HepG2 (cell line): ENCODE results near the gene CUL9. TPM values are rescaled to one million over a fixed set of nuclear protein-coding genes. Genes with fewer than 3 reads are reported as not detected.

Experiments used
- FOXO4 ChIP-seq: sonication (generic); formaldehyde crosslinking; conservative IDR thresholded peaks from 2 replicates; pipeline ENCODE4 v1.8.1; 2023; ENCODE audit warnings: missing genetic modification reagents
- GATAD2A ChIP-seq: IDR thresholded peaks from 2 replicates; pipeline ENCODE4 v1.6.1; 2016
- MAF1 ChIP-seq: sonication (generic); formaldehyde crosslinking; IDR thresholded peaks from 2 replicates; pipeline ENCODE4 v1.5.0; 2020; ENCODE audit warnings: missing genetic modification reagents, borderline replicate concordance
- MYC ChIP-seq: sonication (generic); formaldehyde crosslinking; IDR thresholded peaks from 2 replicates; pipeline ENCODE4 v1.9.0; 2021; ENCODE audit warnings: missing genetic modification reagents, borderline replicate concordance
- NCOA2 ChIP-seq: sonication (generic); formaldehyde crosslinking; IDR thresholded peaks from 2 replicates; pipeline ENCODE4 v1.8.0; 2022; ENCODE audit warnings: inconsistent platforms
- SALL1 ChIP-seq: sonication (generic); formaldehyde crosslinking; IDR thresholded peaks from 2 replicates; pipeline ENCODE4 v1.8.0; 2022; ENCODE audit warnings: mild to moderate bottlenecking, missing genetic modification reagents
- ZKSCAN1 ChIP-seq: fragments of 150-350 bp; IDR thresholded peaks from 2 replicates; pipeline ENCODE4 v1.6.1; 2014; ENCODE audit warnings: low read length
- ZNF280B ChIP-seq: sonication (generic); formaldehyde crosslinking; IDR thresholded peaks from 2 replicates; pipeline ENCODE4 v1.5.0; 2020; ENCODE audit warnings: missing genetic modification reagents, mild to moderate bottlenecking, borderline replicate concordance
- ZNF3 ChIP-seq: IDR thresholded peaks from 2 replicates; pipeline ENCODE4 v1.7.0; 2017; ENCODE audit warnings: inconsistent platforms
- ZNF451 ChIP-seq: sonication (generic); formaldehyde crosslinking; IDR thresholded peaks from 2 replicates; pipeline ENCODE4 v1.5.0; 2020; ENCODE audit warnings: mild to moderate bottlenecking, missing genetic modification reagents
- ZNF598 ChIP-seq: sonication (generic); formaldehyde crosslinking; IDR thresholded peaks from 2 replicates; pipeline ENCODE4 v1.5.1; 2020; ENCODE audit warnings: mild to moderate bottlenecking, missing genetic modification reagents, borderline replicate concordance
- ZNF619 ChIP-seq: sonication (generic); formaldehyde crosslinking; IDR thresholded peaks from 2 replicates; pipeline ENCODE4 v1.4.0; 2020; ENCODE audit warnings: mild to moderate bottlenecking, missing genetic modification reagents
- ZNF7 ChIP-seq: IDR thresholded peaks from 2 replicates; pipeline ENCODE4 v1.6.1; 2016; ENCODE audit warnings: missing biosample characterization, missing genetic modification reagents
- polyA plus RNA-seq, 8 experiments: library from polyadenylated mRNA; depleted of rRNA in 3 of 8; stranded (reverse) in 7 of 8; unstranded in 1 of 8; fragments of >200 nt; fragmentation: Illumina TruSeq in 4 of 8; extraction: Trizol in 4 of 8; gene quantifications; 2 replicates each; pipeline versions ENCODE4 v1.2.1 to v1.2.3, GENCODE V29; 2011 to 2016; ENCODE audit warnings: low read depth in 4 of 8, missing spikeins in 1 of 8, mixed read lengths in 1 of 8; ENCODE audit not compliant: insufficient read depth in 1 of 8
- total RNA-seq, 5 experiments: library from RNA; depleted of rRNA; stranded (reverse); fragments of >200 nt; fragmentation: Illumina TruSeq; extraction: Trizol; gene quantifications; 2 replicates each; pipeline ENCODE4 v1.2.3, GENCODE V29; 2016; ENCODE audit warnings: low read depth in 1 of 5
- TF ChIP-seq, protein P1 (sequence below): sonication (generic); formaldehyde crosslinking; IDR thresholded peaks from 2 replicates; pipeline ENCODE4 v1.8.0; 2022; ENCODE audit warnings: low read depth, missing genetic modification reagents
- TF ChIP-seq, protein P2 (sequence below): sonication (generic); formaldehyde crosslinking; IDR thresholded peaks from 2 replicates; pipeline ENCODE4 v1.8.0; 2022; ENCODE audit warnings: missing genetic modification reagents, mild to moderate bottlenecking, borderline replicate concordance
- TF ChIP-seq, protein P3 (sequence below): sonication (generic); formaldehyde crosslinking; IDR thresholded peaks from 2 replicates; pipeline ENCODE4 v1.4.0; 2020; ENCODE audit warnings: mild to moderate bottlenecking, missing genetic modification reagents
- TF ChIP-seq, protein P4 (sequence below): sonication (generic); formaldehyde crosslinking; IDR thresholded peaks from 2 replicates; pipeline ENCODE4 v1.8.1; 2022; ENCODE audit warnings: low read depth, mild to moderate bottlenecking, missing genetic modification reagents

The CUL9 gene
- total and polyA plus RNA-seq, 2 of the 13 experiments (the other 11 are each of a cell fraction or from before 2014, with no cell fraction given), result 11.4 to 13.7 TPM

DNA sequence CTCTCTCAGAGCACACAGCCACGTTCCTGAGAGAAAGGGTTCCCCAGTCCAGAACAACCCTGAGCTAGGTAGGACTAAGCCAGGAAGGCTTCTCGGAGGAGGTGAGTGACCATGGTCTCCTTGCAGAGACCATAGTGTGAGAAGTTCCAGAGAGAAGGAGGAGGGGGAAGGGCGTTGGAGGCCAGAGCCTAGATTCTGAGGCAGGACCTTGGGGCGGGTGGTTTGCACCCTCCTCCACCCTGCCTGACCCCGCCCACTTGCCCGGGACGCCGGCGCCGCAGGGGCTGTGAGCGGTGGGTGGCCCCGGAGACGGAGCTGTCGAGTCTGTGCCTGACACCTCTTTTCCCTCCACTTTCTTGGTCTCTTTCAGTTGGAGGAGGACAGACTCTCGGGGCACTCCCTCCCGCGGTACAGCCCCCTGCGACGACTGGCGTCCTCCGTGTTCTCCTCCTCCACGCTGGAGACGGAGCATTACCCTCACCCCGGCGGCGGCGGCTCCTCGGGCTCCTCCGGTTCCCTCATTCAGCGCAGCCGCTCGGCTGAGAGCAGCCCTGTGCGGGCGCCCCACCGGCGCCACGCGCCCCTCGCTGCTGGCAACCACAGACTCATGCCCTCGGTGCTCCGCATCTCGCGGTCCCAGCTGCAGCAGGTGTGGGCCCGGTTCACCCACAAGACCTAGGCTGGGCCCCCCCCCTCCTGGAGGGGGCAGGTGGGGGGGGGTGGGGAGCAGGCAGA is 87.4 kb downstream of the CUL9 start (continued):
- TF ChIP-seq ZNF3 (CRISPR knock-in tag), result peak; percentile 64; the same call in 1 of the 2 replicates
- TF ChIP-seq SALL1 (CRISPR knock-in tag), result 0 out of 2 replicates have a peak, but pooled peaks have one; percentile 9
- no peak for TF ChIP-seq ZKSCAN1
- TF ChIP-seq, protein P1, sequence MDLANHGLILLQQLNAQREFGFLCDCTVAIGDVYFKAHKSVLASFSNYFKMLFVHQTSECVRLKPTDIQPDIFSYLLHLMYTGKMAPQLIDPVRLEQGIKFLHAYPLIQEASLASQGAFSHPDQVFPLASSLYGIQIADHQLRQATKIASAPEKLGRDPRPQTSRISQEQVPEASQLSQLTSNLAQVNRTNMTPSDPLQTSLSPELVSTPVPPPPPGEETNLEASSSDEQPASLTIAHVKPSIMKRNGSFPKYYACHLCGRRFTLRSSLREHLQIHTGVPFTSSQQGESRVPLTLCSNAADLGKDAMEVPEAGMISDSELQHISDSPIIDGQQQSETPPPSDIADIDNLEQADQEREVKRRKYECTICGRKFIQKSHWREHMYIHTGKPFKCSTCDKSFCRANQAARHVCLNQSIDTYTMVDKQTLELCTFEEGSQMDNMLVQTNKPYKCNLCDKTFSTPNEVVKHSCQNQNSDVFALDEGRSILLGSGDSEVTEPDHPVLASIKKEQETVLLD, result no peak
- TF ChIP-seq, protein P2, sequence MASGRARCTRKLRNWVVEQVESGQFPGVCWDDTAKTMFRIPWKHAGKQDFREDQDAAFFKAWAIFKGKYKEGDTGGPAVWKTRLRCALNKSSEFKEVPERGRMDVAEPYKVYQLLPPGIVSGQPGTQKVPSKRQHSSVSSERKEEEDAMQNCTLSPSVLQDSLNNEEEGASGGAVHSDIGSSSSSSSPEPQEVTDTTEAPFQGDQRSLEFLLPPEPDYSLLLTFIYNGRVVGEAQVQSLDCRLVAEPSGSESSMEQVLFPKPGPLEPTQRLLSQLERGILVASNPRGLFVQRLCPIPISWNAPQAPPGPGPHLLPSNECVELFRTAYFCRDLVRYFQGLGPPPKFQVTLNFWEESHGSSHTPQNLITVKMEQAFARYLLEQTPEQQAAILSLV, result 0 out of 2 replicates have a peak, but pooled peaks have one; percentile 26
- TF ChIP-seq ZNF280B (CRISPR knock-in tag), result 0 out of 2 replicates have a peak, but pooled peaks have one; percentile 22
- TF ChIP-seq GATAD2A, result peak; percentile 26; the same call in 1 of the 2 replicates
- TF ChIP-seq, protein P3, sequence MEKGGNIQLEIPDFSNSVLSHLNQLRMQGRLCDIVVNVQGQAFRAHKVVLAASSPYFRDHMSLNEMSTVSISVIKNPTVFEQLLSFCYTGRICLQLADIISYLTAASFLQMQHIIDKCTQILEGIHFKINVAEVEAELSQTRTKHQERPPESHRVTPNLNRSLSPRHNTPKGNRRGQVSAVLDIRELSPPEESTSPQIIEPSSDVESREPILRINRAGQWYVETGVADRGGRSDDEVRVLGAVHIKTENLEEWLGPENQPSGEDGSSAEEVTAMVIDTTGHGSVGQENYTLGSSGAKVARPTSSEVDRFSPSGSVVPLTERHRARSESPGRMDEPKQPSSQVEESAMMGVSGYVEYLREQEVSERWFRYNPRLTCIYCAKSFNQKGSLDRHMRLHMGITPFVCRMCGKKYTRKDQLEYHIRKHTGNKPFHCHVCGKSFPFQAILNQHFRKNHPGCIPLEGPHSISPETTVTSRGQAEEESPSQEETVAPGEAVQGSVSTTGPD (CRISPR knock-in tag), result no peak
- 0 out of 2 replicates have a peak, but pooled peaks have one; percentile 9 for TF ChIP-seq FOXO4
- TF ChIP-seq ZNF7 (CRISPR knock-in tag), result no peak
- TF ChIP-seq ZNF598, result no peak
- no peak for TF ChIP-seq ZNF619
- TF ChIP-seq ZNF451 (CRISPR knock-in tag), result no peak
- peak; percentile 13; the same call in 1 of the 2 replicates for TF ChIP-seq MYC (CRISPR knock-in tag)
- TF ChIP-seq NCOA2 (CRISPR knock-in tag), result no peak
- 0 out of 2 replicates have a peak, but pooled peaks have one; percentile 7 for TF ChIP-seq MAF1 (CRISPR knock-in tag)
- TF ChIP-seq, protein P4, sequence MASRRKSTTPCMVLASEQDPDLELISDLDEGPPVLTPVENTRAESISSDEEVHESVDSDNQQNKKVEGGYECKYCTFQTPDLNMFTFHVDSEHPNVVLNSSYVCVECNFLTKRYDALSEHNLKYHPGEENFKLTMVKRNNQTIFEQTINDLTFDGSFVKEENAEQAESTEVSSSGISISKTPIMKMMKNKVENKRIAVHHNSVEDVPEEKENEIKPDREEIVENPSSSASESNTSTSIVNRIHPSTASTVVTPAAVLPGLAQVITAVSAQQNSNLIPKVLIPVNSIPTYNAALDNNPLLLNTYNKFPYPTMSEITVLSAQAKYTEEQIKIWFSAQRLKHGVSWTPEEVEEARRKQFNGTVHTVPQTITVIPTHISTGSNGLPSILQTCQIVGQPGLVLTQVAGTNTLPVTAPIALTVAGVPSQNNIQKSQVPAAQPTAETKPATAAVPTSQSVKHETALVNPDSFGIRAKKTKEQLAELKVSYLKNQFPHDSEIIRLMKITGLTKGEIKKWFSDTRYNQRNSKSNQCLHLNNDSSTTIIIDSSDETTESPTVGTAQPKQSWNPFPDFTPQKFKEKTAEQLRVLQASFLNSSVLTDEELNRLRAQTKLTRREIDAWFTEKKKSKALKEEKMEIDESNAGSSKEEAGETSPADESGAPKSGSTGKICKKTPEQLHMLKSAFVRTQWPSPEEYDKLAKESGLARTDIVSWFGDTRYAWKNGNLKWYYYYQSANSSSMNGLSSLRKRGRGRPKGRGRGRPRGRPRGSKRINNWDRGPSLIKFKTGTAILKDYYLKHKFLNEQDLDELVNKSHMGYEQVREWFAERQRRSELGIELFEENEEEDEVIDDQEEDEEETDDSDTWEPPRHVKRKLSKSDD (CRISPR knock-in tag), result peak; percentile 72; the same call in 1 of the 2 replicates
